ENCODE data around the gene FBXL7. TPM values are rescaled to one million over a fixed set of nuclear protein-coding genes. Genes with fewer than 3 reads are reported as not detected.

The FBXL7 gene
- total RNA-seq, 8 experiments from 2014 or later: 2.9 to 12.8 (median 5.8) TPM

GRCh38 chr5:15596936-15597335 lies 97.0 kb downstream of the FBXL7 start:
- in situ Hi-C loops (cut with MboI; ENCODE audit: low pct_unique_long_range_greater_than_20kb in 2 of 9, low sequenced_read_pairs in 9 of 9, unreplicated experiment in 9 of 9): no loop called here
- no peak for ATAC-seq (replicated peaks in 6 of 8)
- no peak overlapping the region for H3K27ac ChIP-seq
- peaks cover 9 to 27% of the 10 kb centered on the region in 2 donors for H3K4me1 ChIP-seq (replicated peaks in 1 of 2)
- 75 to 100% (median 100%) methylated on average over 1 of the region's 1 CpG; no CpG with 5 or more reads in 4 of the 10 experiments for WGBS, 10 experiments
- H3K4me3 ChIP-seq: no peak overlapping the region

GRCh38 chr5:15597804-15598203 lies 97.8 kb downstream of the FBXL7 start:
- no peak overlapping the region for H3K27ac ChIP-seq
- H3K4me1 ChIP-seq (replicated peaks in 1 of 2): peaks cover 9 to 29% of the 10 kb centered on the region in 2 donors
- peak in 2 of 8 experiments; percentile 14 to 70 for ATAC-seq (replicated peaks in 6 of 8)
- no peak overlapping the region for H3K4me3 ChIP-seq
- in situ Hi-C loops (cut with MboI; ENCODE audit: low pct_unique_long_range_greater_than_20kb in 2 of 9, low sequenced_read_pairs in 9 of 9, unreplicated experiment in 9 of 9): no loop called here
- WGBS, 10 experiments: 71 to 100% (median 100%) methylated on average over 1 of the region's 1 CpG; no CpG with 5 or more reads in 1 of the 10 experiments

- Histone ChIP-seq H3K4me1 (replicated peaks in 1 of 2) (peaks cover 9 to 29% of the 10 kb centered on the region in 2 donors), H3K4me3 (no peak overlapping the region), H3K27ac (no peak overlapping the region)
- 40 to 67% (median 62%) methylated on average over 2 to 3 of the region's 3 CpGs; no CpG with 5 or more reads in 1 of the 10 experiments for WGBS, 10 experiments
- in situ Hi-C loops (cut with MboI; ENCODE audit: low pct_unique_long_range_greater_than_20kb in 2 of 9, low sequenced_read_pairs in 9 of 9, unreplicated experiment in 9 of 9): no loop called here
- ATAC-seq (replicated peaks in 6 of 8): peak in 2 of 8 experiments; percentile 14 to 37
Observed at GRCh38 chr5:15598294-15598902, 98.4 kb downstream of the FBXL7 start.

GRCh38 chr5:15600035-15600434 lies 100.1 kb downstream of the FBXL7 start:
- no peak for ATAC-seq (replicated peaks in 6 of 8)
- Histone ChIP-seq H3K4me1 (replicated peaks in 1 of 2) (peaks cover 9 to 29% of the 10 kb centered on the region in 2 donors), H3K27ac (no peak overlapping the region), H3K4me3 (no peak overlapping the region)
- 67 to 100% (median 90%) methylated on average over 1 to 4 of the region's 4 CpGs; no CpG with 5 or more reads in 1 of the 10 experiments for WGBS, 10 experiments
- in situ Hi-C loops (cut with MboI; ENCODE audit: low pct_unique_long_range_greater_than_20kb in 2 of 9, low sequenced_read_pairs in 9 of 9, unreplicated experiment in 9 of 9): no loop called here

- Histone ChIP-seq H3K4me3 (no peak overlapping the region), H3K4me1 (replicated peaks in 1 of 2) (peaks cover 9 to 31% of the 10 kb centered on the region in 2 donors), H3K27ac (no peak overlapping the region)
- in situ Hi-C loops (cut with MboI; ENCODE audit: low pct_unique_long_range_greater_than_20kb in 2 of 9, low sequenced_read_pairs in 9 of 9, unreplicated experiment in 9 of 9): no loop called here
- WGBS, 10 experiments: 0 to 100% (median 60%) methylated on average over 1 to 4 of the region's 4 CpGs; no CpG with 5 or more reads in 3 of the 10 experiments
- ATAC-seq (replicated peaks in 6 of 8): peak; percentile 27 to 95 (median 76)
Observed at GRCh38 chr5:15601274-15601673, 101.3 kb downstream of the FBXL7 start.

GRCh38 chr5:15601853-15602252 lies 101.9 kb downstream of the FBXL7 start:
- WGBS, 10 experiments: 92 to 100% (median 100%) methylated on average over 1 to 2 of the region's 2 CpGs; no CpG with 5 or more reads in 5 of the 10 experiments
- no peak overlapping the region for H3K27ac ChIP-seq
- in situ Hi-C loops (cut with MboI; ENCODE audit: low pct_unique_long_range_greater_than_20kb in 2 of 9, low sequenced_read_pairs in 9 of 9, unreplicated experiment in 9 of 9): no loop called here
- no peak for ATAC-seq (replicated peaks in 6 of 8)
- H3K4me1 ChIP-seq (replicated peaks in 1 of 2): peaks cover 9 to 31% of the 10 kb centered on the region in 2 donors
- no peak overlapping the region for H3K4me3 ChIP-seq

- no peak overlapping the region for H3K27ac ChIP-seq
- H3K4me3 ChIP-seq: no peak overlapping the region
- peaks cover 9 to 21% of the 10 kb centered on the region in 2 donors for H3K4me1 ChIP-seq (replicated peaks in 1 of 2)
- 57 to 100% (median 100%) methylated on average over 1 to 2 of the region's 2 CpGs; no CpG with 5 or more reads in 3 of the 10 experiments for WGBS, 10 experiments
- ATAC-seq (replicated peaks in 6 of 8): no peak
- in situ Hi-C loops (cut with MboI; ENCODE audit: low pct_unique_long_range_greater_than_20kb in 2 of 9, low sequenced_read_pairs in 9 of 9, unreplicated experiment in 9 of 9): no loop called here
Observed at GRCh38 chr5:15604986-15605385, 105.0 kb downstream of the FBXL7 start.

GRCh38 chr5:15606197-15606596 lies 106.2 kb downstream of the FBXL7 start:
- in situ Hi-C loops (cut with MboI; ENCODE audit: low pct_unique_long_range_greater_than_20kb in 2 of 9, low sequenced_read_pairs in 9 of 9, unreplicated experiment in 9 of 9): no loop called here
- H3K4me1 ChIP-seq (replicated peaks in 1 of 2): peaks cover 4 to 21% of the 10 kb centered on the region in 2 donors
- no peak overlapping the region for H3K27ac ChIP-seq
- ATAC-seq (replicated peaks in 6 of 8): peak in 6 of 8 experiments; percentile 40 to 80 (median 60)
- WGBS, 10 experiments: 50 to 100% (median 89%) methylated on average over 1 to 8 of the region's 8 CpGs
- H3K4me3 ChIP-seq: no peak overlapping the region

- 80 to 100% (median 100%) methylated on average over 1 to 2 of the region's 2 CpGs; no CpG with 5 or more reads in 3 of the 10 experiments for WGBS, 10 experiments
- ATAC-seq (replicated peaks in 6 of 8): no peak
- Histone ChIP-seq H3K4me3 (no peak overlapping the region), H3K27ac (no peak overlapping the region), H3K4me1 (replicated peaks in 1 of 2) (peaks cover 0 to 12% of the 10 kb centered on the region in 2 donors)
- in situ Hi-C loops (cut with MboI; ENCODE audit: low pct_unique_long_range_greater_than_20kb in 2 of 9, low sequenced_read_pairs in 9 of 9, unreplicated experiment in 9 of 9): no loop called here
Observed at GRCh38 chr5:15607076-15607475, 107.1 kb downstream of the FBXL7 start.

GRCh38 chr5:15609076-15609725 lies 109.2 kb downstream of the FBXL7 start:
- peaks cover 0 to 12% of the 10 kb centered on the region in 2 donors for H3K4me1 ChIP-seq (replicated peaks in 1 of 2)
- H3K27ac ChIP-seq: no peak overlapping the region
- 80 to 100% (median 94%) methylated on average over 1 to 3 of the region's 3 CpGs; no CpG with 5 or more reads in 4 of the 10 experiments for WGBS, 10 experiments
- no peak overlapping the region for H3K4me3 ChIP-seq
- in situ Hi-C loops (cut with MboI; ENCODE audit: low pct_unique_long_range_greater_than_20kb in 2 of 9, low sequenced_read_pairs in 9 of 9, unreplicated experiment in 9 of 9): no loop called here
- no peak for ATAC-seq (replicated peaks in 6 of 8)

- peak in 1 of 8 experiments; percentile 36 for ATAC-seq (replicated peaks in 6 of 8)
- no peak overlapping the region for H3K27ac ChIP-seq
- in situ Hi-C loops (cut with MboI; ENCODE audit: low pct_unique_long_range_greater_than_20kb in 2 of 9, low sequenced_read_pairs in 9 of 9, unreplicated experiment in 9 of 9): no loop called here
- peaks cover 0 to 12% of the 10 kb centered on the region in 2 donors for H3K4me1 ChIP-seq (replicated peaks in 1 of 2)
- H3K4me3 ChIP-seq: no peak overlapping the region
- WGBS, 10 experiments: 29 to 100% (median 83%) methylated on average over 1 to 2 of the region's 2 CpGs; no CpG with 5 or more reads in 6 of the 10 experiments
Observed at GRCh38 chr5:15610216-15610615, 110.2 kb downstream of the FBXL7 start.

- Histone ChIP-seq H3K4me1 (replicated peaks in 1 of 2) (peaks cover 0 to 12% of the 10 kb centered on the region in 2 donors), H3K27ac (no peak overlapping the region), H3K4me3 (no peak overlapping the region)
- WGBS, 10 experiments: 50 to 100% (median 94%) methylated on average over 1 to 2 of the region's 2 CpGs; no CpG with 5 or more reads in 3 of the 10 experiments
- ATAC-seq (replicated peaks in 6 of 8): no peak
- in situ Hi-C loops (cut with MboI; ENCODE audit: low pct_unique_long_range_greater_than_20kb in 2 of 9, low sequenced_read_pairs in 9 of 9, unreplicated experiment in 9 of 9): no loop called here
Observed at GRCh38 chr5:15611008-15611407, 111.0 kb downstream of the FBXL7 start.

- WGBS, 10 experiments: 80 to 100% (median 86%) methylated on average over 1 of the region's 1 CpG; no CpG with 5 or more reads in 5 of the 10 experiments
- in situ Hi-C loops (cut with MboI; ENCODE audit: low pct_unique_long_range_greater_than_20kb in 2 of 9, low sequenced_read_pairs in 9 of 9, unreplicated experiment in 9 of 9): no loop called here
Observed at GRCh38 chr5:15612915-15613635, 113.1 kb downstream of the FBXL7 start.

More at GRCh38 chr5:15612915-15613635, 113.1 kb downstream of the FBXL7 start:
- Histone ChIP-seq H3K27ac (no peak overlapping the region), H3K4me3 (no peak overlapping the region), H3K4me1 (replicated peaks in 1 of 2) (no peaks in the 10 kb centered on the region)
- ATAC-seq (replicated peaks in 6 of 8): no peak

All from motor neuron (in vitro differentiated cells).